Caco-2 (cell line): ENCODE results near the gene FASTKD1. TPM values are rescaled to one million over a fixed set of nuclear protein-coding genes. Genes with fewer than 3 reads are reported as not detected.

ENCODE experiments used
- BruUV-seq: library from RNA; stranded (reverse); fragments of 400-500 nt; replicated peaks from 2 replicates; lab custom pipeline; 2021; lab: Mats Ljungman, UMichigan
- CTCF ChIA-PET: fragments of 300-600 bp; sonication (Branson Sonifier 250); formaldehyde crosslinking; loops from one replicate; lab custom pipeline; 2022; ENCODE audit warnings: antibody characterized with exemption; lab: Charles Lee
- POLR2A ChIA-PET: fragments of 300-600 bp; sonication (Branson Sonifier 250); formaldehyde crosslinking; loops from one replicate; lab custom pipeline; 2022; ENCODE audit warnings: antibody characterized with exemption; lab: Charles Lee
- DNase-seq, 2 experiments: peaks; one replicate each; pipeline versions ENCODE4 v3.0.0 to v3.0.0-alpha.2; 2020 to 2022
- H3K27me3 ChIP-seq: replicated peaks from 2 replicates; pipeline ENCODE4 v1.6.0; 2011; ENCODE audit warnings: low read length; ENCODE audit not compliant: control insufficient read depth, insufficient read depth
- H3K36me3 ChIP-seq: 2 replicates; pipeline ENCODE4 v1.5.1; 2011; ENCODE audit warnings: low read length; ENCODE audit not compliant: control insufficient read depth, insufficient read depth
- H3K4me1 ChIP-seq: fragments of 250-450 bp; sonication (Bioruptor Pico); 2 replicates; pipeline ENCODE4 v1.5.1; 2020; ENCODE audit warnings: mild to moderate bottlenecking
- H3K4me3 ChIP-seq: 2 replicates; pipeline ENCODE4 v1.5.1; 2011; ENCODE audit warnings: low read depth, mild to moderate bottlenecking, control low read depth, low read length
- H3K9me3 ChIP-seq: fragments of 250-450 bp; sonication (Bioruptor Pico); 2 replicates; pipeline ENCODE4 v1.5.1; 2020; ENCODE audit warnings: mild to moderate bottlenecking, moderate library complexity
- H3K27ac Mint-ChIP-seq: one replicate; pipeline ENCODE4 v1.8.0; 2022; ENCODE audit warnings: mixed read lengths; ENCODE audit not compliant: unreplicated experiment
- H3K27me3 Mint-ChIP-seq: one replicate; pipeline ENCODE4 v1.8.0; 2022; ENCODE audit warnings: mixed read lengths; ENCODE audit not compliant: insufficient read depth, unreplicated experiment
- H3K36me3 Mint-ChIP-seq: one replicate; pipeline ENCODE4 v1.8.0; 2022; ENCODE audit warnings: mild to moderate bottlenecking, mixed read lengths; ENCODE audit not compliant: insufficient read depth, unreplicated experiment
- H3K4me1 Mint-ChIP-seq: one replicate; pipeline ENCODE4 v1.8.0; 2022; ENCODE audit warnings: low read depth, mixed read lengths; ENCODE audit not compliant: unreplicated experiment
- H3K4me3 Mint-ChIP-seq: one replicate; pipeline ENCODE4 v1.8.0; 2022; ENCODE audit warnings: mild to moderate bottlenecking, moderate library complexity, mixed read lengths; ENCODE audit not compliant: unreplicated experiment
- H3K9me3 Mint-ChIP-seq: one replicate; pipeline ENCODE4 v1.8.0; 2022; ENCODE audit warnings: mixed read lengths; ENCODE audit not compliant: unreplicated experiment
- CTCF ChIP-seq, 2 experiments: fragments of 200-600 bp in 1 of 2; IDR thresholded peaks; 1 replicate in 1 of 2; 2 replicates in 1 of 2; pipeline versions ENCODE4 v1.5.1 to v1.8.0; 2011 to 2022; ENCODE audit warnings: antibody characterized with exemption in 1 of 2, control low read depth in 1 of 2, inconsistent platforms in 1 of 2, low read depth in 1 of 2, low read length in 1 of 2, mild to moderate bottlenecking in 1 of 2, moderate library complexity in 1 of 2; ENCODE audit not compliant: insufficient read depth in 1 of 2, severe bottlenecking in 1 of 2, unreplicated experiment in 1 of 2
- intact Hi-C: fragments of 100-400 bp; cut with micrococcal nuclease; formaldehyde crosslinking; loops from one replicate; pipeline ENCODE4 v1.10.0; 2022; ENCODE audit not compliant: unreplicated experiment
- total RNA-seq: library from RNA; stranded (reverse); gene quantifications from 2 replicates; pipeline ENCODE4 v1.2.3, GENCODE V29; 2022

The FASTKD1 gene
- total RNA-seq, 1 experiment from 2014 or later = 27.6 TPM

- Histone ChIP-seq H3K36me3 (no peaks in the 10 kb centered on the region), H3K4me1 (peaks cover 8% of the 10 kb centered on the region; the same call in 1 of the 2 replicates), H3K27me3 (no peaks in the 10 kb centered on the region), H3K4me3 (no peak overlapping the region), H3K9me3 (no peaks in the 10 kb centered on the region)
- no peak for DNase-seq
- Mint-ChIP-seq H3K36me3 (no peaks in the 10 kb centered on the region), H3K4me1 (peaks cover 8% of the 10 kb centered on the region), H3K4me3 (no peak overlapping the region), H3K27me3 (no peaks in the 10 kb centered on the region), H3K27ac (no peak overlapping the region), H3K9me3 (no peaks in the 10 kb centered on the region)
- no peak for TF ChIP-seq CTCF (IDR thresholded peaks at IDR 0.05; ENCODE audit: insufficient read depth in 1 of 2, low read depth in 1 of 2, low read length in 1 of 2, severe bottlenecking in 1 of 2, unreplicated experiment in 1 of 2)
- ChIA-PET POLR2A (no interaction called here), CTCF (no interaction called here)
- intact Hi-C loops = no loop called here
- BruUV-seq = no TSS peak
Observed at GRCh38 chr2:169495310-169495928, 78.2 kb downstream of the FASTKD1 start.

GRCh38 chr2:169493360-169493759, 80.3 kb downstream of the FASTKD1 start:
- Mint-ChIP-seq H3K4me3 (no peak overlapping the region), H3K36me3 (no peaks in the 10 kb centered on the region), H3K27ac (no peak overlapping the region), H3K9me3 (no peaks in the 10 kb centered on the region), H3K4me1 (peaks cover 8% of the 10 kb centered on the region), H3K27me3 (no peaks in the 10 kb centered on the region)
- BruUV-seq = no TSS peak
- no peaks in the 10 kb centered on the region for H3K36me3 ChIP-seq
- CTCF ChIA-PET = interaction anchor here (2.5 kb wide), 1 partner anchor 14 kb away, joined by 8 read pairs; the partner anchor contains the start of gene BBS5
- peaks cover 8% of the 10 kb centered on the region; the same call in 1 of the 2 replicates for H3K4me1 ChIP-seq
- POLR2A ChIA-PET = no interaction called here
- no peak for TF ChIP-seq CTCF (IDR thresholded peaks at IDR 0.05; ENCODE audit: insufficient read depth in 1 of 2, low read depth in 1 of 2, low read length in 1 of 2, severe bottlenecking in 1 of 2, unreplicated experiment in 1 of 2)
- H3K4me3 ChIP-seq = no peak overlapping the region
- H3K9me3 ChIP-seq = no peaks in the 10 kb centered on the region
- intact Hi-C loops = no loop called here
- no peak for DNase-seq
- no peaks in the 10 kb centered on the region for H3K27me3 ChIP-seq

GRCh38 chr2:169491378-169491777, 82.3 kb downstream of the FASTKD1 start:
- H3K9me3 Mint-ChIP-seq = no peaks in the 10 kb centered on the region
- H3K4me3 ChIP-seq = no peak overlapping the region
- no peak overlapping the region for H3K4me3 Mint-ChIP-seq
- H3K36me3 Mint-ChIP-seq = no peaks in the 10 kb centered on the region
- no peak overlapping the region for H3K27ac Mint-ChIP-seq
- no peak for TF ChIP-seq CTCF (IDR thresholded peaks at IDR 0.05; ENCODE audit: insufficient read depth in 1 of 2, low read depth in 1 of 2, low read length in 1 of 2, severe bottlenecking in 1 of 2, unreplicated experiment in 1 of 2)
- no peaks in the 10 kb centered on the region for H3K36me3 ChIP-seq
- H3K27me3 Mint-ChIP-seq = no peaks in the 10 kb centered on the region
- H3K4me1 ChIP-seq = peaks cover 8% of the 10 kb centered on the region; the same call in 1 of the 2 replicates
- ChIA-PET POLR2A (no interaction called here), CTCF (no interaction called here)
- H3K9me3 ChIP-seq = no peaks in the 10 kb centered on the region
- no peaks in the 10 kb centered on the region for H3K27me3 ChIP-seq
- intact Hi-C loops = no loop called here
- peaks cover 8% of the 10 kb centered on the region for H3K4me1 Mint-ChIP-seq
- DNase-seq = no peak
- no TSS peak for BruUV-seq
